HG03565 (cell line): ENCODE results near the gene COL13A1.

Source experiments
- ATAC-seq: cut with Tn5 transposase; IDR thresholded peaks from one replicate; pipeline ENCODE4 v1.9.1; 2021; ENCODE audit warnings: mild to moderate bottlenecking, moderate library complexity; ENCODE audit not compliant: unreplicated experiment

Gene COL13A1

GRCh38 chr10:69801434-69802315, at the start of gene COL13A1:
Gene COL13A1 (plus strand): TSS chr10:69801906. CDS start chr10:69802424, 518 bp downstream.
- no peak for ATAC-seq

- ATAC-seq: no peak
These were observed 49.2 kb upstream of the COL13A1 start for GRCh38 chr10:69752479-69752878.

GRCh38 chr10:69756279-69756678, 45.4 kb upstream of the COL13A1 start:
- no peak for ATAC-seq

GRCh38 chr10:69757206-69757552, 44.5 kb upstream of the COL13A1 start:
- ATAC-seq: no peak

GRCh38 chr10:69757553-69758309, 44.0 kb upstream of the COL13A1 start:
- ATAC-seq: no peak

- ATAC-seq: no peak
These were observed 43.4 kb upstream of the COL13A1 start for GRCh38 chr10:69758310-69758728.

GRCh38 chr10:69759641-69760040, 42.1 kb upstream of the COL13A1 start:
- ATAC-seq: no peak

GRCh38 chr10:69760072-69760471, 41.6 kb upstream of the COL13A1 start:
- no peak for ATAC-seq

- no peak for ATAC-seq
These were observed 40.4 kb upstream of the COL13A1 start for GRCh38 chr10:69761320-69761719.

GRCh38 chr10:69766161-69766910, 35.4 kb upstream of the COL13A1 start:
- ATAC-seq: no peak

GRCh38 chr10:69767793-69768192, 33.9 kb upstream of the COL13A1 start:
- no peak for ATAC-seq

GRCh38 chr10:69768386-69768785, 33.3 kb upstream of the COL13A1 start:
- ATAC-seq: no peak

GRCh38 chr10:69769395-69769992, 32.2 kb upstream of the COL13A1 start:
- ATAC-seq: no peak

- ATAC-seq: no peak
These were observed 28.6 kb upstream of the COL13A1 start for GRCh38 chr10:69772933-69773704.

GRCh38 chr10:69774596-69774995, 27.1 kb upstream of the COL13A1 start:
- ATAC-seq: no peak

GRCh38 chr10:69780077-69780476, 21.6 kb upstream of the COL13A1 start:
- ATAC-seq: no peak

- ATAC-seq: no peak
These were observed 20.1 kb upstream of the COL13A1 start for GRCh38 chr10:69781576-69781975.

- ATAC-seq: no peak
These were observed 18.2 kb upstream of the COL13A1 start for GRCh38 chr10:69783515-69783914.

- ATAC-seq: no peak
These were observed 14.9 kb upstream of the COL13A1 start for GRCh38 chr10:69786791-69787190.

- no peak for ATAC-seq
These were observed 14.0 kb upstream of the COL13A1 start for GRCh38 chr10:69787681-69788080.
